NT2/D1 (cell line): ENCODE results near the gene ETS1.

Experiments
- SUZ12 ChIP-seq: IDR thresholded peaks from 2 replicates; pipeline ENCODE4 v1.6.1; 2011; ENCODE audit not compliant: insufficient read length, insufficient read depth; ENCODE audit errors: extremely low read depth
- YY1 ChIP-seq: IDR thresholded peaks from 2 replicates; pipeline ENCODE4 v1.6.1; 2011; ENCODE audit not compliant: insufficient read length, insufficient read depth
- ZNF274 ChIP-seq: IDR thresholded peaks from 2 replicates; pipeline ENCODE4 v1.6.1; 2011; ENCODE audit warnings: mild to moderate bottlenecking, low read depth, low read length

DNA sequence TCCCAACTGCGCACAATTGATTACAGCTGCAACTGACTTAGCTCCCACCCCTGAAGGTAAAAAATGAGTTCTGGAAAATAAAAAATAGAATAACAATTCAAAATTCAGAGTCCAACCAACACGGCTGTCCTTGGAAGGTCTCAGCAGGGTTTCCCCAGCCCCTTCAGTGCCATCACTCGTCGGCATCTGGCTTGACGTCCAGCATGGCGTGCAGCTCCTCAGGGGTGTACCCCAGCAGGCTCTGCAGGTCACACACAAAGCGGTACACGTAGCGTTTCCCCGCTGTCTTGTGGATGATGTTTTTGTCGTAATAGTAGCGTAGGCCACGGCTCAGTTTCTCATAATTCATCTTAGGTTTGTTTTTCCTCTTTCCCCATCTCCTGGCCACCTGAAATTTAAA, 125.2 kb downstream of the ETS1 start:
- TF ChIP-seq ZNF274, result no peak
- TF ChIP-seq SUZ12, result no peak
- TF ChIP-seq YY1, result no peak
